ENCODE data around the gene MUCL3. TPM values are rescaled to one million over a fixed set of nuclear protein-coding genes. Genes with fewer than 3 reads are reported as not detected.

Gene MUCL3
- total RNA-seq, 4 donors from 2014 or later = not detected

GRCh38 chr6:30893666-30894065 lies 47.1 kb upstream of the MUCL3 start:
- WGBS = 97% methylated on average over 8 of the region's 8 CpGs
- H3K4me1 ChIP-seq = peaks cover 0 to 21% (median 9%) of the 10 kb centered on the region in 4 donors
- no peaks in the 10 kb centered on the region for H3K9me3 ChIP-seq
- intact Hi-C loops (cut with DNase I) = no loop called here
- no peak overlapping the region for H3K4me3 ChIP-seq
- no peaks in the 10 kb centered on the region for H3K27me3 ChIP-seq
- no peak for DNase-seq (ENCODE audit: extremely low spot score)
- H3K27ac ChIP-seq (replicated peaks in 1 of 4) = no peak overlapping the region
- no peak for TF ChIP-seq POLR2AphosphoS5 (IDR thresholded peaks at IDR 0.05)
- TF ChIP-seq EP300 (IDR thresholded peaks at IDR 0.05) = no peak
- TF ChIP-seq, protein P1, sequence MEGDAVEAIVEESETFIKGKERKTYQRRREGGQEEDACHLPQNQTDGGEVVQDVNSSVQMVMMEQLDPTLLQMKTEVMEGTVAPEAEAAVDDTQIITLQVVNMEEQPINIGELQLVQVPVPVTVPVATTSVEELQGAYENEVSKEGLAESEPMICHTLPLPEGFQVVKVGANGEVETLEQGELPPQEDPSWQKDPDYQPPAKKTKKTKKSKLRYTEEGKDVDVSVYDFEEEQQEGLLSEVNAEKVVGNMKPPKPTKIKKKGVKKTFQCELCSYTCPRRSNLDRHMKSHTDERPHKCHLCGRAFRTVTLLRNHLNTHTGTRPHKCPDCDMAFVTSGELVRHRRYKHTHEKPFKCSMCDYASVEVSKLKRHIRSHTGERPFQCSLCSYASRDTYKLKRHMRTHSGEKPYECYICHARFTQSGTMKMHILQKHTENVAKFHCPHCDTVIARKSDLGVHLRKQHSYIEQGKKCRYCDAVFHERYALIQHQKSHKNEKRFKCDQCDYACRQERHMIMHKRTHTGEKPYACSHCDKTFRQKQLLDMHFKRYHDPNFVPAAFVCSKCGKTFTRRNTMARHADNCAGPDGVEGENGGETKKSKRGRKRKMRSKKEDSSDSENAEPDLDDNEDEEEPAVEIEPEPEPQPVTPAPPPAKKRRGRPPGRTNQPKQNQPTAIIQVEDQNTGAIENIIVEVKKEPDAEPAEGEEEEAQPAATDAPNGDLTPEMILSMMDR (IDR thresholded peaks at IDR 0.05) = no peak
- no peak for TF ChIP-seq POLR2A (IDR thresholded peaks at IDR 0.05; ENCODE audit: low read depth)
- H3K36me3 ChIP-seq = peaks cover 29 to 98% (median 86%) of the 10 kb centered on the region in 4 donors

- no peaks in the 10 kb centered on the region for H3K27me3 ChIP-seq
- peaks cover 0 to 14% (median 6%) of the 10 kb centered on the region in 4 donors for H3K4me1 ChIP-seq
- intact Hi-C loops (cut with DNase I) = no loop called here
- H3K9me3 ChIP-seq = no peaks in the 10 kb centered on the region
- no peak for DNase-seq (ENCODE audit: extremely low spot score)
- H3K4me3 ChIP-seq = no peak overlapping the region
- TF ChIP-seq POLR2A (IDR thresholded peaks at IDR 0.05; ENCODE audit: low read depth) (no peak), POLR2AphosphoS5 (IDR thresholded peaks at IDR 0.05) (no peak), EP300 (IDR thresholded peaks at IDR 0.05) (no peak)
- TF ChIP-seq, protein P1 (IDR thresholded peaks at IDR 0.05) = no peak
- peaks cover 34 to 98% (median 87%) of the 10 kb centered on the region in 4 donors for H3K36me3 ChIP-seq
- WGBS = 93% methylated on average over 12 of the region's 12 CpGs
- no peak overlapping the region for H3K27ac ChIP-seq (replicated peaks in 1 of 4)
Observed at GRCh38 chr6:30894381-30894780, 46.4 kb upstream of the MUCL3 start.

- Histone ChIP-seq H3K27ac (replicated peaks in 1 of 4) (no peak overlapping the region), H3K27me3 (no peaks in the 10 kb centered on the region), H3K4me3 (no peak overlapping the region), H3K36me3 (peaks cover 36 to 98% (median 87%) of the 10 kb centered on the region in 4 donors), H3K9me3 (no peaks in the 10 kb centered on the region), H3K4me1 (peaks cover 0 to 10% (median 4%) of the 10 kb centered on the region in 4 donors)
- intact Hi-C loops (cut with DNase I) = no loop called here
- TF ChIP-seq, protein P1 (IDR thresholded peaks at IDR 0.05) = no peak
- no peak for TF ChIP-seq POLR2A (IDR thresholded peaks at IDR 0.05; ENCODE audit: low read depth)
- no peak for TF ChIP-seq POLR2AphosphoS5 (IDR thresholded peaks at IDR 0.05)
- no peak for TF ChIP-seq EP300 (IDR thresholded peaks at IDR 0.05)
- WGBS = 91% methylated on average over 3 of the region's 3 CpGs
- DNase-seq (ENCODE audit: extremely low spot score) = no peak
Observed at GRCh38 chr6:30894935-30895334, 45.8 kb upstream of the MUCL3 start.

DNA sequence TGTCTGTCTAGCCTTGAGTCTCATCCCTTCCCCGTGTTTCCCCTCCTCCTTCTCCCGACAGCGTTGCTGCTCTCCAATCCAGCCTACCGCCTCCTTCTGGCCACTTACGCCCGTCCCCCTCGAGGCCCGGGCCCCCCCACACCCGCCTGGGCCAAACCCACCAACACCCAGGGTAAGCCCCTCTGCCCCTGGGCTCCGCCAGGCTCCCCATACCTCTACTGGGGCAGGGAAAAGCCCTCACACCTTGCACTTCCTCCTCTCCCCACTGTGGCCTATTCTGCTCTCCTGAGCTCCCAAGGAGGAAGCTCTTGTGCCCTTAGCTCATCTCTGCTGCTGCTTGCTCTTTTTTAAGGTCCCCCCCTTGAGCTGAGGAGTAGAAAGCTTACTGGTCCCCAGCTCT lies 45.4 kb upstream of the MUCL3 start:
- H3K4me1 ChIP-seq = peaks cover 0 to 6% (median 2%) of the 10 kb centered on the region in 4 donors
- no peak overlapping the region for H3K27ac ChIP-seq (replicated peaks in 1 of 4)
- H3K27me3 ChIP-seq = no peaks in the 10 kb centered on the region
- H3K9me3 ChIP-seq = no peaks in the 10 kb centered on the region
- no peak for DNase-seq (ENCODE audit: extremely low spot score)
- intact Hi-C loops (cut with DNase I) = no loop called here
- 88% methylated on average over 10 of the region's 10 CpGs for WGBS
- peaks cover 36 to 94% (median 86%) of the 10 kb centered on the region in 4 donors for H3K36me3 ChIP-seq
- no peak overlapping the region for H3K4me3 ChIP-seq
- no peak for TF ChIP-seq POLR2A (IDR thresholded peaks at IDR 0.05; ENCODE audit: low read depth)
- no peak for TF ChIP-seq EP300 (IDR thresholded peaks at IDR 0.05)
- no peak for TF ChIP-seq POLR2AphosphoS5 (IDR thresholded peaks at IDR 0.05)
- TF ChIP-seq, protein P1 (IDR thresholded peaks at IDR 0.05) = no peak

DNA sequence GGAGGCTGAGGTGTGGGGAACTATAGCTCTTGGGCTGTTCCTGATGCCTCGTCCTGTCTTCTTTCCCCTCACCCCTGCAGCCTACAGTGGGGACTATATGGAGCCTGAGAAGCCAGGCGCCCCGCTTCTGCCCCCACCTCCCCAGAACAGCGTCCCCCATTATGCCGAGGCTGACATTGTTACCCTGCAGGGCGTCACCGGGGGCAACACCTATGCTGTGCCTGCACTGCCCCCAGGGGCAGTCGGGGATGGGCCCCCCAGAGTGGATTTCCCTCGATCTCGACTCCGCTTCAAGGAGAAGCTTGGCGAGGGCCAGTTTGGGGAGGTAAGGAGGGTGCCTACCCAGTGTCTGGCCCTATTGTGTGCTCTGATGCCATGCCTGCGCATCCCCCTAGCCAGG lies 44.2 kb upstream of the MUCL3 start:
- Histone ChIP-seq H3K4me1 (no peaks in the 10 kb centered on the region), H3K9me3 (no peaks in the 10 kb centered on the region), H3K27ac (replicated peaks in 1 of 4) (no peak overlapping the region), H3K27me3 (no peaks in the 10 kb centered on the region), H3K36me3 (peaks cover 36 to 85% (median 79%) of the 10 kb centered on the region in 4 donors), H3K4me3 (no peak overlapping the region)
- WGBS = 98% methylated on average over 6 of the region's 13 CpGs
- no peak for DNase-seq (ENCODE audit: extremely low spot score)
- intact Hi-C loops (cut with DNase I) = no loop called here
- TF ChIP-seq, protein P1 (IDR thresholded peaks at IDR 0.05) = no peak
- TF ChIP-seq POLR2A (IDR thresholded peaks at IDR 0.05; ENCODE audit: low read depth) (no peak), POLR2AphosphoS5 (IDR thresholded peaks at IDR 0.05) (no peak), EP300 (IDR thresholded peaks at IDR 0.05) (no peak)
